ENCODE measurements around the gene RNF130.

The RNF130 gene

GRCh38 chr5:180088561-180088960 lies 17.0 kb upstream of the RNF130 start:
- no peak for DNase-seq (ENCODE audit: low spot score)

DNA sequence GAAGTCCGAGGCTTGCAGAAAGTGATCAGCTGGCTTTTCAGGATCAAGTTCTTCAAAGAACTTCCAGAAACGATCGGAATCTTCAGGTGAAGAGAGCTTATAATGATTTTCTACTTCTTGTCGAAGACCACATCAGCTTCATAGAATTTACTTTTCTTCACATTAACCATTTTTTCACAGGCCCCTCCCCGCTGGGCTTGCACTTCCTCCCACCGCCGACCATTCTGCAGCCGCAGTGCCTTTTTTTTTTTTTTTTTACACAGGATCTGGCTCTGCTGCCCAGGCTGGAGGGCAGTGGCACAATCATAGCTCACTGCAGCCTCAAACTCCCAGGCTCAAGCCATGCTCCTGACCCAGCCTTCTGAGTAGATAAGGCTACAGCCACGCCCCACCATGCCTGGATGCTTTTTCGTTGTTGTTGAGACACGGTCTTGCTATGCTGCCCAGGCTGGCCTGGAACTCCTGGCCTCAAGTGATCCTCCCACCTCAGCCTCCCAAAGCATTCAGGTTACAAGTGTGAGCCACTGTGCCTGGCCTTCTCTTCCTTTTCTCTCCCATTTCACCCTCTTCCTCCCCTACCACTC lies 15.3 kb upstream of the RNF130 start:
- TF ChIP-seq, protein P1, sequence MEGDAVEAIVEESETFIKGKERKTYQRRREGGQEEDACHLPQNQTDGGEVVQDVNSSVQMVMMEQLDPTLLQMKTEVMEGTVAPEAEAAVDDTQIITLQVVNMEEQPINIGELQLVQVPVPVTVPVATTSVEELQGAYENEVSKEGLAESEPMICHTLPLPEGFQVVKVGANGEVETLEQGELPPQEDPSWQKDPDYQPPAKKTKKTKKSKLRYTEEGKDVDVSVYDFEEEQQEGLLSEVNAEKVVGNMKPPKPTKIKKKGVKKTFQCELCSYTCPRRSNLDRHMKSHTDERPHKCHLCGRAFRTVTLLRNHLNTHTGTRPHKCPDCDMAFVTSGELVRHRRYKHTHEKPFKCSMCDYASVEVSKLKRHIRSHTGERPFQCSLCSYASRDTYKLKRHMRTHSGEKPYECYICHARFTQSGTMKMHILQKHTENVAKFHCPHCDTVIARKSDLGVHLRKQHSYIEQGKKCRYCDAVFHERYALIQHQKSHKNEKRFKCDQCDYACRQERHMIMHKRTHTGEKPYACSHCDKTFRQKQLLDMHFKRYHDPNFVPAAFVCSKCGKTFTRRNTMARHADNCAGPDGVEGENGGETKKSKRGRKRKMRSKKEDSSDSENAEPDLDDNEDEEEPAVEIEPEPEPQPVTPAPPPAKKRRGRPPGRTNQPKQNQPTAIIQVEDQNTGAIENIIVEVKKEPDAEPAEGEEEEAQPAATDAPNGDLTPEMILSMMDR (IDR thresholded peaks at IDR 0.05; ENCODE audit: extremely low read depth, missing control alignments) = no peak
- no peak for DNase-seq (ENCODE audit: low spot score)

More at GRCh38 chr5:180088561-180088960, 17.0 kb upstream of the RNF130 start:
- TF ChIP-seq, protein P1 (IDR thresholded peaks at IDR 0.05; ENCODE audit: extremely low read depth, missing control alignments) = no peak

- DNase-seq (ENCODE audit: low spot score) = no peak
- TF ChIP-seq, protein P1 (IDR thresholded peaks at IDR 0.05; ENCODE audit: extremely low read depth, missing control alignments) = no peak
Measured at GRCh38 chr5:180085837-180086236, 14.3 kb upstream of the RNF130 start.

DNA sequence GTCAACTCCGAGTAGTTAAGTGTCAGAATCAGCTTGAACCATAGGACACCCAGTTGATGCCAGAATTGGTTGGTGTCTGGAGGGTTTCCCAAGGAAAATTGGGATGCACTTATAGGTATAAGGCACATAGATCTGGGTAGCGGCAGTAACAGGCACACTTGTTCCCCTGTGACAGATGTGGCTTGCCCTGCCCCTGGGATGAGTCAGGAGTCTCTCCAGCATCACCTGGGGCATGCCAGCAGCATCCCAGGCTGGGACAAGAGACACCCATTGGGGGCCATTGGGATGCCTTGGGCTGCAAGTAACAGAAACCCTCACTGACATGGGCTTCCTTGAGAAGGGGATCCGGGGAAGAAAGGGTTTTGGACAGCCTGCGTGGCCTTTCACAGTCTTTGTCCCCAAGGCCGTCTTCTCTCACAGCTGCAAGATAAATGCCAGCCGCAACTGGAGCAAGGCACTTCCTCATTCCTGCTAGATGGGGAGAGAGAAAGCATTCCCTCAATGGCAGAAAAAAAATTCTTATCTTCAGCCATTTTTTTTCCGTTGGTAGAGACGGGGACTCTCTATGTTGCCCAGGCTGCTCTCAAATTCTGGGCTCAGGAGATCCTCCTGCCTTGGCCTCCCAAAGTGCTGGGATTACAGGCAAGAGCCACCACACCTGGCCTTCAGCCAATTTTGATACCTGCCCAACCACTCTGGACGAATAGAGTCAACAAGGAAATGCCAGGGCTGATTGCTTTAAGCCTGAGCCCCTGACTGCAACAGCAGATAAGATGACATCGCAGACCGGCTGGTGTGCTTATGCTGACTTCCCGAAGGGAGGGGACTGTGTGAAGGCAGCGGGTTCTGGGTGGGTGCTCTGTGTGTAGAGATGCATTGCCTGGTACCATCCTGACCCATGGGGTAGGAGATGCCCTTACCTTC lies 13.3 kb upstream of the RNF130 start:
- no peak for DNase-seq (ENCODE audit: low spot score)
- TF ChIP-seq, protein P1 (IDR thresholded peaks at IDR 0.05; ENCODE audit: extremely low read depth, missing control alignments) = no peak

DNA sequence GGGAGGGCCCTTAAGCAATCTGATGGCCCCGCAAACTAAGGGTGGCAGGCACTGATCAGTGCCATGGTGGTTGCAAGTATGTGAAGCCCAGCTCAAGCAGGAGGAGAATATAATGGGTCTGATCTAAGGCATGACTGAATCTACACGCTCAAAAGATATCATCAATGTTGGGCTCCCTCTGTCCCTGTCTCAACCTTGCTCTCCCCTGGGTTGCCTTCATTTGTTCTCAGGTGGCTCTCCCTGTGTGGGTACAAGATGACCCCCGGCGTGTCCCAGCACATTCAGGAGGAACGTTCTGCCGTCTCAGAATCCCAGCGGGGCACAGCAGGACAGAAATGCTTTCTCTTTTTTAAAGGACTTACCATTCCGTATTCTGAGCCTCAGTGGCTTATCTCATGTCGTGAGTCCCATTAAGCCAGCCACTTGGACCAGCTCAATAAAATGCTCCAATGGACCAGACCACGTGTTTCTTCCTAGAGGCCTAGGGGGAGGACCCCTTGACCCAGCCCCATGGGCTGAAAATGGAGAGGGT lies 12.0 kb upstream of the RNF130 start:
- DNase-seq (ENCODE audit: low spot score) = no peak
- TF ChIP-seq, protein P1 (IDR thresholded peaks at IDR 0.05; ENCODE audit: extremely low read depth, missing control alignments) = no peak

DNA sequence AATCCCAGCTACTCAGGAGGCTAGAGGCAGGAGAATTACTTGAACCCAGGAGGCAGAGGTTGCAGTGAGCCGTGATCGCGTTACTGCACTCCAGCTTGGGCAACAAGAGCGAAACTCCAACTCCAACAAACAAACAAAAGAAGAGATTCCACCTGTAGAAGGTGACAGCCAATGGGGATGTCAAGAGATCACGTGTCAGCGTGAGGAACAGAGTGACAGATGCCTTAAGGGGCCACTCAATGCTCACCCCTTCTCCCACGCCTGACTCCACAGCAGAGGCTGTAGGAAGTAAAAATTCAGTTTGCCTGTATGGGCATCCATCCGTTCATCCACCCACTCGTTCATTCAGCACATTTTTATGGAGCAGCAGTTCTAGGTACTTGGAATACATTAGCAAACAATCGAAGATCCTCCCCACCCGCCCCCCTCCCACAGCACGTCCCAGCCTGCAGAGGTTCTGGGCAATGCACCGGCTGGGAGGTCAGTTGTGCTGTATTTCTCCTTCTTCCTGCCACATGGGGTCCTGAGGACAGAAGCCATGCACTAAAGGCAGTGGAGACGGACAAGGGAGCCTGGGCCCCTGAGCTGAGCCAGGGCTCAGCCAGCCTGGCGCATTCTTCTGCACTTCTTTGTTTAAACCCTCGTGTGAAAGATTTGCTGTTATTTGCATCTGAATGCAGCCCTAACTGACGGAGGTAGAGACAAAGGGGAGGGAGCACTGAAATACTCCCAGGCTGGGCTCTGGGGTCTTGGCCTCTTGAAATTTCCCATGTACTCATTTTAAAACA lies 11.3 kb upstream of the RNF130 start:
- no peak for DNase-seq (ENCODE audit: low spot score)
- TF ChIP-seq, protein P1 (IDR thresholded peaks at IDR 0.05; ENCODE audit: extremely low read depth, missing control alignments) = no peak

Data from GM20000 (cell line).